Endometrial microvascular endothelial cells (primary cell): ENCODE measurements around the gene NDST3. TPM values are rescaled to one million over a fixed set of nuclear protein-coding genes. Genes with fewer than 3 reads are reported as not detected.
"Not testable (repeated sequence)": the region's sequence is repeated elsewhere in the genome, so short reads cannot be mapped to it uniquely, and the experiment has no call there.

ENCODE experiments used
- in situ Hi-C: cut with HindIII; loops from 2 replicates; pipeline ENCODE4 v1.10.0; 2017; ENCODE audit warnings: low sequenced_read_pairs, low pct_unique_long_range_greater_than_20kb; ENCODE audit errors: inconsistent ontology term
- total RNA-seq: library from RNA; depleted of rRNA; stranded (reverse); fragments of >200 nt; gene quantifications from one replicate; pipeline ENCODE4 v1.2.3, GENCODE V29; 2015; ENCODE audit errors: inconsistent ontology term

The NDST3 gene
- total RNA-seq, 1 donor from 2014 or later = not detected

DNA sequence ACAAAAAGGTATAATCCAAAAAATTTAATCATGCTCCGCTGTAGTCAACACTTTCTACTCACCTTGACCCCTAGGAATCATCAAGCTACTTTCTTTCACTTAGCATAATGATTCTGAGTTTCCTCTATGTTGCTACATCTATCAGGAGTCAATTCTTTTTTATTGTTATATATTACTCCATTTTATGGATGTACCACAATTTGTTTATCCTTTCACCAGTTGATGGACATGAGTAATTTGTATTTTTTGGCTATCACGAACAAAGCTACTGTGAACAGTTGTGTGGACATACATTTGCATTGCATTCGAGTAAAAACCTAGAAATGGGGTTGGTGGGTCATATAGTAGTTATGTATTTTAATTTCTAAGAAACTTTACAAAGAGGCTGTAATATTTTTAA is 215.6 kb downstream of the NDST3 start:
- in situ Hi-C loops = no loop called here

DNA sequence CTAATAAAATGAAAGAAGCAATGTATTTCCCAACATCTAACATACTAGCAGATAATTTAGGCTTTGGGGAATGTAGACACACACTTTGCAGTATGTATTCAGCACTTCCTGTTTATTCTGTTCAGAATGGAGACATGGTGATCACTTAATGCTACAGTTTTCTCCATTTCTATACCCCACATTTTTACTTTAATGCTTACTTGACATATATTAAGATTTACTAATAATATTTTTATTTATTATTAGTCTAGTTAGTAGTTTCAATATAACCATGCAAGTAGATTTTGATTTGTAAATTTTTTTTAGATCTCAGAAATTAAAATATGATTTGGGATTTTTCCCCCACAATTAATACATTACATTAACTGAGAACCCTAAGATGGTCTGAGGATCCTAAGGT is 220.1 kb downstream of the NDST3 start:
- in situ Hi-C loops = no loop called here

DNA sequence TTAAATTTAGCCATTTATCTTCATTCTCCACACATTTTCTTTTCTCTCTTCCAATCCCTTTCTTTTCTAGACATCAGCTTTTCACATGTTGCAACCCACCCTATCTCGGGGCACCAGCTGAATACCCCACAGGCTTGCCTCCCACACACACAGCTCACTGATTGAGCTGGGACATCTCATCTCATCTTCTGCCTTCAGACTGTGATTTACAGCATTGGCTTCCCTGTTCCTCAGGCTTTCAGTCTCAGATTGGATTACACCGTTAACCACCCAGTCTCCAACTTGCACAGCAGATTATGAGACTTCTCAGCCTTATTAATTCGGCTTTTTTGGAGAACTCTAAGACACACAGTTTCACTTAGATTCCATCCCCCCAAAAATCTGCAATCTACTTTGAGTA is 224.8 kb downstream of the NDST3 start:
- in situ Hi-C loops = no loop called here

DNA sequence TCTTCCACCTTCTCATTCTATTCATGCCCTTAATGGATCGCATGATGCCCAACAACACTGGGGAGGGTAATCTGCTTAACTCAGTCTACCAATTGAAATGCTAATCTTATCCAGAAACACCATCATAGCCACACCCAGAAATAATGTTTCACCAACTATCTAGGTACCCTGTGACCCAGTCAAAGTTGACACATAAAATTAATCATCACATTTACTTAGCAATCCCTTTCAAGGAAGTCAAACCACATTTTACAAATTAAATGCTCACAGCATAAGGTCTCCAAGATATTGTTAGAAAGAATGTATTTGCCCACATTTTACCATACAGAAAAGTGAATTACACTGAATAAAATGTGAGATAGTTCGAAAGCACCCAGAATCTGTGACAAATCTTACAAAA is 226.0 kb downstream of the NDST3 start:
- in situ Hi-C loops = no loop called here

DNA sequence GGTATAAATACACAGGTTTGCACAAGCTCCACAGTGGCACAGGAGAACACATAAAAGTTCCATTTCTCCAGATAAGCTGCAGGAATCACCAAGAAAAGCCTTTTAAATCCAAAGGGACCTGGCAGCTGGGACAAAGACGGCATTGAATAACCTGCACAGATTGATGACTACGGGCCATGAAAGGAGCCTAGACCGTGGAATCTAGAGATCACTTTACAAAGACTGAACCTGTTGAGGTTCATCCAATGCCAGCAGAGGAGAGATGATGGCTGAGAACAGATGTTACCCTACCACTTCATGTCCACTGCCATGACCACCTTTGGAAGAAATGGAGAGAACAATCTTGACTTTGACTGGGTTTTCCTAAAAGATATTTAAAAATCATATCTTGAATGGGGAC is 229.8 kb downstream of the NDST3 start:
- in situ Hi-C loops = no loop called here

DNA sequence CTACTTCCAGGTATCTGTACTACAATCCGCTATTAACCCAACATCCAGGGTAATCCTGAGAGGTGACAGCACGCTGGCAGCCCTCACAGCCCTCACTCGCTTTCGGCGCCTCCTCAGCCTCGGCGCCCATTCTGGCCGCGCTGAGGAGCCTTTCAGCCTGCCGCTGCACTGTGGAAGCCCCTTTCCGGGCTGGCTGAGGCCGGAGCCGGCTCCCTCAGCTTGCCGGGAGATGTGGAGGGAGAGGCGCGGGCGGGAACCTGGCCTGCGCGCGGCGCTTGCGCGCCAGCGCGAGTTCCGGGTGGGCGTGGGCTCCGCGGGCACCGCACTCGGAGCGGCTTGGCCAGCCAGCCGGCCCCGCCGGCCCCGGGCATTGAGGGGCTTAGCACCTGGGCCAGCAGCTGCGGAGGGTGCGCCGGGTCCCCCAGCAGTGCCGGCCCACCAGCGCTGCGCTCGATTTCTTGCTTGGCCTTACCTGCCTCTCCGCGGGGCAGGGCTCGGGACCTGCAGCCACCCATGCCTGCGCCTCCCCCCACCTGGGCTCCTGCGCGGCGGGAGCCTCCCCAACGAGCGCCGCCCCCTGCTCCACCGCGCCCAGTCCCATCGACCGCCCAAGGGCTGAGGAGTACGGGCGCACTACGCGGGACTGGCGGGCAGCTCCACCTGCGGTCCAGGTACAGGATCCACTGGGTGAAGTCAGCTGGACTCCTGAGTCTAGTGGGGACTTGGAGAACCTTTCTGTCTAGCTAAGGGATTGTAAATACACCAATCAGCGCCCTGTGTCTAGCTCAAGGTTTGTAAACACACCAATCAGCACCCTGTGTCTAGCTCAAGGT is 231.2 kb downstream of the NDST3 start:
- in situ Hi-C loops = no loop called here

DNA sequence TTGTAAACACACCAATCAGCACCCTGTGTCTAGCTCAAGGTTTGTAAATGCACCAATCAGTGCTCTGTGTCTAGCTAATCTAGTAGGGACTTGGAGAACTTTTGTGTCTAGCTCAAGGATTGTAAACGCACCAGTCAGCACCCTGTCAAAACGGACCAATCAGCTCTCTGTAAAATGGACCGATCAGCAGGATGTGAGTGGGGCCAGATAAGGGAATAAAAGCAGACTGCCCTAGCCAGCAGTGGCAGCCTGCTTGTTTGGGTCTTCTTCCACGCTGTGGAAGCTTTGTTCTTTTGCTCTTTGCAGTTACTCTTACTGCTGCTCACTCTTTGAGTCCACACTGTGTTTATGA is 231.8 kb downstream of the NDST3 start:
- in situ Hi-C loops = not testable (repeated sequence)

DNA sequence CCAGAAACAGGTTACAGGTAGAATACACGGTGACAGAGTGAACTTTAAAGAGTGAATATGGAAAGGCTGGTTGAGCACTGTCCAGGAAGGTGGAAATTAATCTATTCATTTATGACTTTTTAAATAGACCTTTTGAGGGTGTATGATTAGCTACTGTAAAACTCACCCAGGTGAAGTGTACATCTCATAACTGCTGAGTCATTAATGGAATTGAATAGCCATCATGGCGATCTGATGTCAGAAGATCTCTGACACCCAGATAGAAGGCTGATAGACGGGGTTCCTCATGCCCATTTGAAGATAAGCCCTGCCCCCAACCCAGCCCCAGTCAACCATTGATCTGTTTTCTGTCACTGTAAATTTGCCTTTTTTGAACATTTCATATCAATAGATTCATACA is 234.5 kb downstream of the NDST3 start:
- in situ Hi-C loops = no loop called here

DNA sequence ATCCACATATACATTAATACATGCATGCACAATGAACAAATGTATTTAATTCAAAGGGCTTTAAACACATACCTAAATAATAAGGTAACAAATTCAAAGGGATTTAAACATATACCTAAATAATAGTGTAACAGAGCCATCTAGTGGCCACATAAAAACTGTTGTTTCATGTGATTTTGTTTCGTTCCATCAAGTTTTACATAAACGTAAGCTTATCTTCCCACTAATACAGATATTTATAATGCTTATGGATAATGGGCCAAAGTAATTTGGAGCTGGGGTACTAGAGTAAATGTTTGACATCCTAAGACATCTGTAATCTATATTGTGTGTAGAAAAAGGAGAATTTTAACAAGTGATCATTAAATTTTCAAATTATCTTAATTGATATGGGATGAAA is 236.2 kb downstream of the NDST3 start:
- in situ Hi-C loops = no loop called here

DNA sequence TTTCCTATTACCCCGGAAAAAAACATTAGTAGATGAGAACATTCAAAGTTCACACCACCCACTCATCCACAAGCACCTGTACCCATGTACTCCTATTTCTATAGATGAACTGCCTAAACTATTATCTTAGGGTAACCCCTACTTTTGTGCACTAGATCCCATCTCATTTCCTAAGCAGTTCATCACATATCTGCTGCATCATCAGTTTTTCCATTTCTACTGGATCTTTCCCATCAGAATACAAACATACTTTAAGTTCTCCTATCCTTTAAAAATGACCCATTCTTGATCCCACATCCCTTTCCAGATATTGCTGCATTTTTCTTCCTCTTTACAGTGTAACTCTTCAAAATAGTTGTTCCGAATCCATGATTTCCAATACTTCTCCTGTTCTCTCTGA is 237.5 kb downstream of the NDST3 start:
- in situ Hi-C loops = no loop called here

DNA sequence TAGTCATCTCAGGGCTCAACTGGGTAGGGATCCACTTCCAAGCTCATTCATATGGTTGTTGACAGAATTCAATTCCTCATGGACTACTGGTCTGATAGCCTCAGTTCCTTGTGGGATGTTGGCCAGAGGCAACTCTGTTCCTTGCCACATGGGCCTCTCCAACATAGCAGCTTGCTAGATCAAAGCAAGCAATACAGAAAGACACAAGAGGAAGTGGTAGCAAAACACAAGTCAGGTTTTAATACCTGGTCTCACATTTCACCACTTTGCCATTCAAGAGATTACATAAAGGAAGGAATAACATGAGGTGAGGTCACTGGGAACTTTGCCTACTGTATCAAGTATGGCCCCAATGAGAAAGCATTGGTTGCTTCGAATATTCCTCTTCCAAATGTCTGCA is 239.4 kb downstream of the NDST3 start:
- in situ Hi-C loops = no loop called here

DNA sequence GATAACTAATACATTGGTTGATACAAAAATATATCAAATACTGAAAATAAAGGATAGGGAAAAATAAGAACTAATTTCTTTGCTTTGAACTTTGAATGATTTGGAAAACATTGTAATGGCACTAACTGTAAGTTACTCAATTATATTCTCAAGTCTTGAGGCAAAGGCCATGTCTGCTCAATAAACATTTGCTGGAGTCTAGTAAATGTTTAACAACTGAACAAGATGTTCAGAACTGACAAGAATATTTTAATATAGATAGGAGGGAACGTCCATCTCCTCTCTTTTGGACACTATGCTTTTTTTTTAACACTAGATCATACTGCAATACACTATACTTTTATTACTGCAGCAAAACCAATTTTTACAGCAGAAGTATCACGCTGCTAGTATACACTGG is 242.3 kb downstream of the NDST3 start:
- in situ Hi-C loops = no loop called here

DNA sequence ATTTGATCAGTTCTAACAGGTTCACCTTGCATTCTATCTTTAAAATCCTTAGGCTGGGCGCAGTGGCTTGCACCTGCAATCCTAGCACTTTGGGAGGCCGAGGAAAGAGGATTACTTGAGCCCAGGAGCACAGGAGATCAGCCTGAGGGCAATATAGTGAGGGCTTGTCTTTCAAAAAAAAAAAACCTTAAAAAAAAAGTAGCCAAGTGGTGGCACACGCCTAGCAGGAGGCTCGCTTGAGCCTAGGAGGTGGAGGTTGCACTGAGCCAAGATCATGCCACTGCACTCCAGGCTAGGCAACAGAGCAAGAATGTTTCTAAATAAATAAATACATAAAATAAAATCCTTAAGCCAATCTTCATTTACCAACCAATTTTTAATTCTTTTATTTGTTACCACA is 243.0 kb downstream of the NDST3 start:
- in situ Hi-C loops = no loop called here

DNA sequence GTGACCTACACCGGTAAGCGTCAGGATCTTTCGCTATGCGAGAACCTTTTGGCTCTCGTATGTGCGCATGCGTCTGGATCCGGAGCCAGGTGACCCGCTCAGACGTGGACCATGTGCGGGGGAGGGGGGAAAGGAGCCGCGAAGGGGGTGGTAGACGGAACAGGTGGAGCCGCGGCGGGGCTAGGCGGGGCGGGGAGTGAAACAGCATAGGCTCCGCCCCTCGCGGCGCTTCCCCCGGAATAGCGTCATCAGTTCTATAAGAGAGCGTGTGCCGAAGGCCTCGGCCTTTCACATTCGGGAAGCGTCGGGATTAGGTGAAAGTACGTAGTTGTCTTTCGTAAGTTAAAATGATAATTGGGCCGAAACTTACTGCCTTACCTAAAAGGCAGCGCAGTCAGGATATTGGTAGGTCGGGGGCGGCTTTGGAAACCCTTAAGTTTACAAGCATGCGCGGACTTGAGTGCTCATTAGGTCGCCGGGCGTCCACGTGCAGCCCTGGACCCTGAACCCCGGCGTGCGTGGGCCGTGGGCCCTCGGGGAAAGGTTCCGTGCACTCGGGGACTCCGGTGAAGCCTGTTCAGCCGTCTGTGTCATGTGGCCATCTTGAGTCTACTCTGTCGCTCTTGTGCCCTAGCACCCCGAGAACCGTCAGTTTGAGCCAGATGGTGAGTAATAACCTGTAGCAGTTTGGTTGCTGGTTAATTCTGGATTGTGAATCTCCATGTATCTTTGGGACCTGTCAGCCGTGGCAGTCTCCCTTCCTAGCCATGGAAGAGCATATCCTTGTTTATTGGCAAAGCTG is 244.4 kb downstream of the NDST3 start:
- in situ Hi-C loops = no loop called here

DNA sequence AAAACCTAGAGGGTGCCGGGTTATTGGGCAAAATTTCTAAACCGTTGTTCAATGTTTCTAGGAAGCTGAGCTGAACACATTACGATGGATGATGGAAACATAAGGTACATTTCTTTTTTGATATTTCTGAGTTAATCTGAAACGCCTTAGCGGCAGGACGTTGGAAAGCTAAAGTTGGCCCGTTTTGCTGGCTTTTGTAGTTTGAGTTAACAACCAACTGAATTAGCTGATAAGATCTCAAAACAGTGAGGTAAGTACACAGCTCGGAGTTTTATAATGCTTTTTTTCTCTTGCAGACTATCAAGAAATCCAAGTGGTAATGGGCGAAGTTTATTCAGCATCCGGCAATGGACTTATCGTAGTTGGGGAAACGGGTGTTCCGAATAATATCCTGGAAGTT is 245.0 kb downstream of the NDST3 start:
- in situ Hi-C loops = no loop called here

DNA sequence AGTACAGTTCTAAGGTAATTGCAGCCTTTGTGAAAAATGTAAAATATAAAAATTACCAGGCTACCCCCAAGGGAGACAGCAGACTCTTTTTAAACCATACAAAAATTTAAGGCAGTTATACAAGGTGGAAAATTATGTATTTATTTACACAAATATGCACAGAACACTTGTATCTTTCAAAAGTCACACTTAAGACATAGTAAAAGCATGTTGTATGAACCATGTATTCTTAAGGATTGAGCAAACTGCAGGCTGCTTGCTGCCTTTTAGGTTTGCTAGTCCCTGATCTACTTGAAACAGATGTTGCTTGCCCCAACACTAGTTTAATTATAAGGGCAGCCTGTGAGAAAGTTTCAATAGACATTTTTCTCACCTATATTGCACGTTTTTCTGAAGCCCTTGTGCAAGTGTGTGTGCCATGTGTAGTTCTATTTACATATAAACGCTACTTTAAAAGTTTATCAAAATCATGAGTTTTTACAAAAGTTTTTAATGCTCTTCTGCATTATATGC is 245.7 kb downstream of the NDST3 start:
- in situ Hi-C loops = no loop called here

DNA sequence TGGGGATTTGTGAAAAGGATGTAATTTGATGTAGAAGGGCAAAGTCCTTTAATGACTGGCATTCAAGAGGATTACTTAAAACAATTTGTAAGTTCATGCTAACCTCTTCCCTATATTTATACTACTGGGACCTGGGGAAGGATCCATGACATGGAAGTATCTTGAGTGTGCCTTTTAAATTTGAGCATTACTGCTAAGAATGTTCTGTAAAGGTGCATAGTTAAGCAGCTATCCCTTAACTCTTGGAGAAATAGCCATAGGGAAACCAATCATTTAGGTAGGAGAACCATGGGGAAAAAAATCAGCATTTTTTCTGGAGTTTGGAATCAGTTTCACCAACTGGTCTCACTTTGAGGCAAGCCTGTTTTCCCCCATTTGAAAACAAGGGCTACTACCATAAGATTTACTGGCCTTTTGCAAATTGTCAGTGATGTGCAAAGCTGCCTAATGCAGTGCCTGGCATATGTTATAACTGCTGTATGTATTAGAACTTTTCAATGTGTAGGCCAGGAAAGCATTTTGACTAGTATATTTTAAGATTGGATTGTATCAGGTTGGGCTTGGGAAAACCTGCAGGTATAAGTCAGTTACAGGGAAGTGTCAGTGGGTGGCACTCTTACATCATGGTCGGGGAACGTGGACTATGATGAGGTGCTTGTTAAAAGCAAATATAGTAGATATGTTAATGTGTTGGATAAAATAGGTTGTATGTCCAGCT is 246.4 kb downstream of the NDST3 start:
- in situ Hi-C loops = no loop called here

DNA sequence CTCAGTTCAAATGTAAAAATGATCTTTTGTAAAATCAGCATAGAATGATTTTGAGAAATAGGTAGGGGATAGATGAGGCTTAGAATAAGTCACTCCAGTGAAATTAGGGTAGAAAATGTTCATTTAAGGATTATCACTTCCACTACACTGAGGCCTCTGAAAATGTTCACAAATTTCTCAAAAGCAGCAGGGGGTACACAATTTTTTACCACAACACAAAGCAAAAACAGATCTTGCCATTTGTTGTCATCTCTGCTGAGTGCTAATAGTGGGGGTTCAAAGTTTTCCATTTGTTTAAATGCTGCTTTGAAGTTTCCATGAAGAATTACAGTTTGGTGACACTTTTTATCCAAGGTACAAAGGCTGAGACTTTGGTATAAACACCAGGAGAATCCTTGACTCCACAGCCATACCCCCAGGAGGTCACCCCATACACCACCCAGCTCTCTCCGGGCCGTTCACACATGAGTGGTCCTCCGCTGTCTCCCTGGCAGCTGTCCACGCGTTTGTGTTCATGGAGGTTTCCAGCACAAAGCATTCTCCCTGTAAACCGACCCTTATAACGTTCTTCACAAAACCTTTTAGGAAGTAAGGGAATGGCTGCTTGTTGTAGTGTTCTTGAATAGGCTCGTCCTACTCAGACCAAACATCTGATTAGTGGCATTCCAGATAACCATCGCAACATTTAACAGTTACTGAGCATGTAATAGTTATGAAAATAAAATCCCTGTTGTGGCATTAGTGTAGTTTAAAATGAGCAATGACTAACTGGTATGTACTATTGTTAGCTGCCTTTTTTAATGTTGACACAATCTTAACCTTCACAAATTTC is 247.5 kb downstream of the NDST3 start:
- in situ Hi-C loops = no loop called here

DNA sequence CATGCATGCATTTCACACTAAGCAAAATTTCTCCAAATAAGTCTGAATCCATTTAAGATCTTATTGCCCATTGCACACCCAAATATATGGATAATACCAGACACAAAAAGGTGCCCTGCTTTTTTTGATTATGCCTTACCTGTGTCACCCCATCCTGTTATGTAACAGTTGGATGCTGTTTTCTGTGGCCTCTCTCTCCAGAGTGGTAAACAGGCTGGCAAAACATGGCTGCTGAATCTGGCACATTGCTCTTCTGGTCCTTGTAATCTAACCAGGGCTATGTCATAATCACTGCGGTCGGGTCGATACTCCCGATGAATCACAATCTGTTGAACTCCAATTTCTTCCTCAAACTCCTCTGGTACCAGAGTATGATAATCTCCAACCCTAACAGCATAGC is 248.4 kb downstream of the NDST3 start:
- in situ Hi-C loops = no loop called here
